Measurements from ENCODE around the gene IDUA. TPM values are rescaled to one million over a fixed set of nuclear protein-coding genes. Genes with fewer than 3 reads are reported as not detected.

The IDUA gene
- total RNA-seq, 3 donors from 2014 or later (not counting 1 experiment from before 2014, with no cell fraction given): 38.7 to 43.6 (median 43.0) TPM

- ATAC-seq (no peak), DNase-seq (no peak)
- no peaks in the 10 kb centered on the region for H3K36me3 ChIP-seq (ENCODE audit: control insufficient read depth, insufficient read depth, low read length)
- 79% methylated on average over 5 of the region's 5 CpGs for WGBS (ENCODE audit: insufficient coverage)
- Mint-ChIP-seq H3K9me3 (no peaks in the 10 kb centered on the region), H3K27me3 (ENCODE audit: low read depth in 2 of 2) (peaks cover 25 to 26% of the 10 kb centered on the region in 2 donors), H3K4me1 (peaks cover 7 to 15% of the 10 kb centered on the region in 2 donors), H3K27ac (no peak overlapping the region), H3K36me3 (no peaks in the 10 kb centered on the region), H3K4me3 (no peak overlapping the region)
- no peak overlapping the region for H3K27ac ChIP-seq (ENCODE audit: low read length)
- H3K4me3 ChIP-seq (ENCODE audit: low read length): no peak overlapping the region
- H3K4me1 ChIP-seq (ENCODE audit: control insufficient read depth, insufficient read depth, low read length): peaks cover 19% of the 10 kb centered on the region
- H3K9me3 ChIP-seq (ENCODE audit: control insufficient read depth, insufficient read depth, low read length): no peaks in the 10 kb centered on the region
- TF ChIP-seq CTCF (IDR thresholded peaks at IDR 0.05): no peak
- intact Hi-C loops (cut with micrococcal nuclease): loop anchor here (10.0 kb wide), 1 partner anchor 348 kb away; no protein-coding TSS in a partner anchor
- H3K27me3 ChIP-seq (ENCODE audit: control insufficient read depth, insufficient read depth, low read length): peaks cover 14% of the 10 kb centered on the region
These were observed 20.0 kb downstream of the IDUA start for GRCh38 chr4:1006856-1007255.

GRCh38 chr4:1008840-1009541, 22.1 kb downstream of the IDUA start:
- intact Hi-C loops (cut with micrococcal nuclease): loop anchor here (10.0 kb wide), 1 partner anchor 346 kb away; no protein-coding TSS in a partner anchor
- ATAC-seq (peak; percentile 21 to 31 (median 29)), DNase-seq (peak; percentile 45 to 63)
- H3K9me3 ChIP-seq (ENCODE audit: control insufficient read depth, insufficient read depth, low read length): no peaks in the 10 kb centered on the region
- H3K4me3 Mint-ChIP-seq: peak overlapping the region; percentile 89
- WGBS (ENCODE audit: insufficient coverage): 3% methylated on average over 36 of the region's 36 CpGs
- peak; percentile 10 for TF ChIP-seq CTCF (IDR thresholded peaks at IDR 0.05)
- H3K4me3 ChIP-seq (ENCODE audit: low read length): peak overlapping the region; percentile 61
- H3K27ac Mint-ChIP-seq: peak overlapping the region in 1 of 2 donors; percentile 79
- H3K36me3 Mint-ChIP-seq: no peaks in the 10 kb centered on the region
- peaks cover 7 to 15% of the 10 kb centered on the region in 2 donors for H3K4me1 Mint-ChIP-seq
- H3K27me3 ChIP-seq (ENCODE audit: control insufficient read depth, insufficient read depth, low read length): peaks cover 8% of the 10 kb centered on the region
- H3K4me1 ChIP-seq (ENCODE audit: control insufficient read depth, insufficient read depth, low read length): peaks cover 30% of the 10 kb centered on the region
- H3K9me3 Mint-ChIP-seq: no peaks in the 10 kb centered on the region
- H3K27ac ChIP-seq (ENCODE audit: low read length): no peak overlapping the region
- H3K27me3 Mint-ChIP-seq (ENCODE audit: low read depth in 2 of 2): peaks cover 23 to 25% of the 10 kb centered on the region in 2 donors
- H3K36me3 ChIP-seq (ENCODE audit: control insufficient read depth, insufficient read depth, low read length): no peaks in the 10 kb centered on the region

- no peaks in the 10 kb centered on the region for H3K36me3 Mint-ChIP-seq
- peaks cover 7 to 15% of the 10 kb centered on the region in 2 donors for H3K4me1 Mint-ChIP-seq
- H3K4me3 Mint-ChIP-seq: peak overlapping the region; percentile 92
- TF ChIP-seq CTCF (IDR thresholded peaks at IDR 0.05): peak; percentile 18
- Histone ChIP-seq H3K9me3 (ENCODE audit: control insufficient read depth, insufficient read depth, low read length) (no peaks in the 10 kb centered on the region), H3K27me3 (ENCODE audit: control insufficient read depth, insufficient read depth, low read length) (peaks cover under 1% of the 10 kb centered on the region), H3K36me3 (ENCODE audit: control insufficient read depth, insufficient read depth, low read length) (no peaks in the 10 kb centered on the region), H3K27ac (ENCODE audit: low read length) (peak overlapping the region; percentile 78), H3K4me3 (ENCODE audit: low read length) (peak overlapping the region; percentile 70), H3K4me1 (ENCODE audit: control insufficient read depth, insufficient read depth, low read length) (peaks cover 30% of the 10 kb centered on the region)
- WGBS (ENCODE audit: insufficient coverage): under 1% methylated on average over 107 of the region's 109 CpGs
- peak overlapping the region; percentile 84 to 96 for H3K27ac Mint-ChIP-seq
- DNase-seq: peak; percentile 71 to 81
- no peaks in the 10 kb centered on the region for H3K9me3 Mint-ChIP-seq
- intact Hi-C loops (cut with micrococcal nuclease): loop anchor here (5.0 to 10.0 kb wide), 2 partner anchors 37 to 345 kb away; partner anchors contain the start of gene DGKQ
- peak; percentile 67 to 86 (median 68) for ATAC-seq
- H3K27me3 Mint-ChIP-seq (ENCODE audit: low read depth in 2 of 2): peaks cover 16 to 25% of the 10 kb centered on the region in 2 donors
These were observed 22.9 kb downstream of the IDUA start for GRCh38 chr4:1009542-1010394.
